OCI-LY3 (cell line): ENCODE measurements around the gene PWP1.

Source experiments
- CTCF ChIP-seq: fragments of 200-600, 300-600 bp; sonication (generic); IDR thresholded peaks from 2 replicates; pipeline ENCODE4 v1.5.1; 2014; ENCODE audit warnings: antibody characterized with exemption, low read length, low read depth
- EZH2phosphoT487 ChIP-seq: fragments of 200-600 bp; shearing (Covaris generic); IDR thresholded peaks from 2 replicates; pipeline ENCODE4 v1.6.1; 2018; ENCODE audit warnings: antibody characterized with exemption, mixed run types, low read depth

- TF ChIP-seq CTCF (no peak), EZH2phosphoT487 (no peak)
These were observed 46.8 kb downstream of the PWP1 start for GRCh38 chr12:107732365-107732764.
